A549 (cell line): ENCODE measurements around the gene MED9. TPM values are rescaled to one million over a fixed set of nuclear protein-coding genes. Genes with fewer than 3 reads are reported as not detected.

Experiments
- ATAC-seq, 2 experiments: fragments of 200-7000 bp in 1 of 2; fragments of >200 bp in 1 of 2; cut with Nextera tagmentation in 1 of 2; cut with Tn5 transposase in 1 of 2; 3 replicates each; pipeline versions ENCODE4 v1.8.0 to v1.9.1; 2018 to 2020; ENCODE audit warnings: mild to moderate bottlenecking in 1 of 2, moderate library complexity in 1 of 2
- CTCF ChIA-PET: fragments of 300-600 bp; sonication (Branson Sonifier 250); formaldehyde crosslinking; extraction: SDS; loops from one replicate; lab custom pipeline; 2021; ENCODE audit warnings: antibody characterized with exemption, inconsistent platforms; lab: Yijun Ruan, JAX
- POLR2A ChIA-PET: fragments of 350-600 bp; formaldehyde crosslinking; extraction: SDS; loops from one replicate; lab custom pipeline; 2021; ENCODE audit warnings: antibody characterized with exemption, inconsistent platforms; lab: Yijun Ruan, JAX
- DNase-seq, 2 experiments: peaks; one replicate each; pipeline versions ENCODE4 v3.0.0 to v3.0.0-alpha.2; 2011 to 2016; ENCODE audit warnings: low read depth in 1 of 2, low spot score in 1 of 2
- FAIRE-seq: peaks from 2 replicates; lab custom pipeline; 2011; peaks lifted over from hg19 to GRCh38; lab: Jason Lieb, UNC
- H3K27ac ChIP-seq, 2 experiments: fragments of >200 bp; sonication (Bioruptor Twin); formaldehyde crosslinking; 3 replicates each; pipeline ENCODE4 v1.5.1; 2016 to 2017
- H3K4me1 ChIP-seq: fragments of >200 bp; sonication (Bioruptor Twin); formaldehyde crosslinking; 3 replicates; pipeline ENCODE4 v1.6.1; 2016
- H3K4me2 ChIP-seq: fragments of >200 bp; sonication (Bioruptor Twin); formaldehyde crosslinking; 3 replicates; pipeline ENCODE4 v1.6.1; 2016
- H3K4me3 ChIP-seq: fragments of >200 bp; sonication (Bioruptor Twin); formaldehyde crosslinking; 3 replicates; pipeline ENCODE4 v1.5.1; 2016
- H3K9me3 ChIP-seq: fragments of >200 bp; sonication (Bioruptor Twin); formaldehyde crosslinking; 3 replicates; pipeline ENCODE4 v1.6.1; 2016
- CBX8 ChIP-seq: fragments of 200-600 bp; sonication (generic); IDR thresholded peaks from 2 replicates; pipeline ENCODE4 v1.6.1; 2016
- CHD4 ChIP-seq: fragments of 200-600 bp; sonication (generic); IDR thresholded peaks from 2 replicates; pipeline ENCODE4 v1.6.1; 2016; ENCODE audit warnings: antibody characterized with exemption, mild to moderate bottlenecking, borderline replicate concordance
- EHF ChIP-seq: fragments of 250-450 bp; sonication (Bioruptor Pico); IDR thresholded peaks from 2 replicates; pipeline ENCODE4 v1.5.0; 2020; ENCODE audit warnings: mild to moderate bottlenecking
- FOXS1 ChIP-seq: fragments of 250-450 bp; sonication (Bioruptor Pico); IDR thresholded peaks from 2 replicates; pipeline ENCODE4 v1.5.0; 2020; ENCODE audit warnings: mild to moderate bottlenecking, moderate library complexity
- HMGXB4 ChIP-seq: fragments of 250-450 bp; sonication (Bioruptor Pico); IDR thresholded peaks from 2 replicates; pipeline ENCODE4 v1.5.0; 2021; ENCODE audit warnings: mild to moderate bottlenecking, moderate library complexity, borderline replicate concordance
- HOXB13 ChIP-seq: fragments of 250-450 bp; sonication (Bioruptor Pico); IDR thresholded peaks from 2 replicates; pipeline ENCODE4 v1.5.0; 2020; ENCODE audit warnings: low read depth, mild to moderate bottlenecking, moderate library complexity
- JUN ChIP-seq, 2 experiments: fragments of >200 bp; sonication (Bioruptor Twin); formaldehyde crosslinking; IDR thresholded peaks; 2 replicates in 1 of 2; 3 replicates in 1 of 2; pipeline ENCODE4 v1.6.1; 2016 to 2017
- MAFK ChIP-seq: fragments of 450-650 bp; IDR thresholded peaks from 2 replicates; pipeline ENCODE4 v1.6.1; 2014; ENCODE audit not compliant: partially characterized antibody
- POLR2A ChIP-seq: IDR thresholded peaks from 2 replicates; pipeline ENCODE4 v1.6.1; 2012; ENCODE audit warnings: mild to moderate bottlenecking, low read length
- POLR2AphosphoS2 ChIP-seq: conservative IDR thresholded peaks from 2 replicates; pipeline ENCODE4 v1.6.1; 2012; ENCODE audit warnings: low read length, improper control_type of control experiment, inconsistent platforms
- RARB ChIP-seq: fragments of 250-450 bp; sonication (Bioruptor Pico); IDR thresholded peaks from 2 replicates; pipeline ENCODE4 v1.8.0; 2021; ENCODE audit warnings: mild to moderate bottlenecking, moderate library complexity
- RCOR1 ChIP-seq: fragments of 150-350 bp; IDR thresholded peaks from 2 replicates; pipeline ENCODE4 v1.6.1; 2014; ENCODE audit warnings: antibody characterized with exemption, low read length, low read depth
- TP53 ChIP-seq: fragments of 250-450 bp; sonication (Bioruptor Pico); IDR thresholded peaks from 2 replicates; pipeline ENCODE4 v1.5.0; 2021; ENCODE audit warnings: mild to moderate bottlenecking, moderate library complexity
- ZNF302 ChIP-seq: fragments of 250-450 bp; sonication (Bioruptor Pico); IDR thresholded peaks from 2 replicates; pipeline ENCODE4 v1.9.0; 2021; ENCODE audit warnings: inconsistent platforms, mild to moderate bottlenecking, moderate library complexity
- WGBS: methylation state at CpG from one replicate; pipeline ENCODE4 v1.1.6; 2017; ENCODE audit errors: missing lambda C conversion rate; 5-methylcytosine and 5-hydroxymethylcytosine counted together
- polyA plus RNA-seq, 4 experiments: library from polyadenylated mRNA; depleted of rRNA in 3 of 4; stranded (reverse); fragments of >200 nt; fragmentation: RNase III in 1 of 4; extraction: RNeasy Plus Mini Kit Qiagen cat#74134 plus additional on column Dnase treatment in 1 of 4; gene quantifications; 2 replicates in 3 of 4; 3 replicates in 1 of 4; pipeline ENCODE4 v1.2.3, GENCODE V29; 2011 to 2017
- TF ChIP-seq, protein P1 (sequence below): fragments of 200-600 bp; sonication (generic); IDR thresholded peaks from 2 replicates; pipeline ENCODE4 v1.6.1; 2016; ENCODE audit warnings: antibody characterized with exemption, mild to moderate bottlenecking, moderate library complexity
- TF ChIP-seq, protein P2 (sequence below): fragments of >200 bp; sonication (Bioruptor Twin); formaldehyde crosslinking; IDR thresholded peaks from 3 replicates; pipeline ENCODE4 v1.6.1; 2016

Gene MED9
- polyA plus RNA-seq, 2 of the 4 experiments (the other 2 are of a cell fraction), result 15.2 to 17.4 TPM

- Histone ChIP-seq H3K27ac (peak overlapping the region; percentile 76 to 87; a peak in 4 of 6 replicates), H3K4me3 (no peak overlapping the region), H3K4me2 (no peak overlapping the region), H3K9me3 (no peaks in the 10 kb centered on the region), H3K4me1 (peaks cover 45% of the 10 kb centered on the region)
- ChIA-PET POLR2A (no interaction called here), CTCF (interaction anchor here (2.0 to 7.2 kb wide), 3 partner anchors 29 to 185 kb away, joined by 5 to 81 read pairs (median 40); partner anchors contain the start of gene RASD1)
- ATAC-seq (no peak), DNase-seq (no peak), FAIRE-seq (no peak)
- TF ChIP-seq, protein P1, sequence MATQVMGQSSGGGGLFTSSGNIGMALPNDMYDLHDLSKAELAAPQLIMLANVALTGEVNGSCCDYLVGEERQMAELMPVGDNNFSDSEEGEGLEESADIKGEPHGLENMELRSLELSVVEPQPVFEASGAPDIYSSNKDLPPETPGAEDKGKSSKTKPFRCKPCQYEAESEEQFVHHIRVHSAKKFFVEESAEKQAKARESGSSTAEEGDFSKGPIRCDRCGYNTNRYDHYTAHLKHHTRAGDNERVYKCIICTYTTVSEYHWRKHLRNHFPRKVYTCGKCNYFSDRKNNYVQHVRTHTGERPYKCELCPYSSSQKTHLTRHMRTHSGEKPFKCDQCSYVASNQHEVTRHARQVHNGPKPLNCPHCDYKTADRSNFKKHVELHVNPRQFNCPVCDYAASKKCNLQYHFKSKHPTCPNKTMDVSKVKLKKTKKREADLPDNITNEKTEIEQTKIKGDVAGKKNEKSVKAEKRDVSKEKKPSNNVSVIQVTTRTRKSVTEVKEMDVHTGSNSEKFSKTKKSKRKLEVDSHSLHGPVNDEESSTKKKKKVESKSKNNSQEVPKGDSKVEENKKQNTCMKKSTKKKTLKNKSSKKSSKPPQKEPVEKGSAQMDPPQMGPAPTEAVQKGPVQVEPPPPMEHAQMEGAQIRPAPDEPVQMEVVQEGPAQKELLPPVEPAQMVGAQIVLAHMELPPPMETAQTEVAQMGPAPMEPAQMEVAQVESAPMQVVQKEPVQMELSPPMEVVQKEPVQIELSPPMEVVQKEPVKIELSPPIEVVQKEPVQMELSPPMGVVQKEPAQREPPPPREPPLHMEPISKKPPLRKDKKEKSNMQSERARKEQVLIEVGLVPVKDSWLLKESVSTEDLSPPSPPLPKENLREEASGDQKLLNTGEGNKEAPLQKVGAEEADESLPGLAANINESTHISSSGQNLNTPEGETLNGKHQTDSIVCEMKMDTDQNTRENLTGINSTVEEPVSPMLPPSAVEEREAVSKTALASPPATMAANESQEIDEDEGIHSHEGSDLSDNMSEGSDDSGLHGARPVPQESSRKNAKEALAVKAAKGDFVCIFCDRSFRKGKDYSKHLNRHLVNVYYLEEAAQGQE, result peak; percentile 40; the same call in 1 of the 2 replicates
- TF ChIP-seq POLR2A (no peak), RCOR1 (no peak)
- TF ChIP-seq, protein P2, sequence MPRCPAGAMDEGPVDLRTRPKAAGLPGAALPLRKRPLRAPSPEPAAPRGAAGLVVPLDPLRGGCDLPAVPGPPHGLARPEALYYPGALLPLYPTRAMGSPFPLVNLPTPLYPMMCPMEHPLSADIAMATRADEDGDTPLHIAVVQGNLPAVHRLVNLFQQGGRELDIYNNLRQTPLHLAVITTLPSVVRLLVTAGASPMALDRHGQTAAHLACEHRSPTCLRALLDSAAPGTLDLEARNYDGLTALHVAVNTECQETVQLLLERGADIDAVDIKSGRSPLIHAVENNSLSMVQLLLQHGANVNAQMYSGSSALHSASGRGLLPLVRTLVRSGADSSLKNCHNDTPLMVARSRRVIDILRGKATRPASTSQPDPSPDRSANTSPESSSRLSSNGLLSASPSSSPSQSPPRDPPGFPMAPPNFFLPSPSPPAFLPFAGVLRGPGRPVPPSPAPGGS, result no peak
- WGBS, result 86% methylated on average over 13 of the region's 15 CpGs
Measured at GRCh38 chr17:17540278-17540906, 63.6 kb downstream of the MED9 start.

GRCh38 chr17:17540935-17541639, 64.3 kb downstream of the MED9 start:
- Histone ChIP-seq H3K27ac (peak overlapping the region in 1 of 2 experiments; percentile 18; a peak in 1 of 6 replicates), H3K4me1 (peaks cover 38% of the 10 kb centered on the region), H3K4me3 (no peak overlapping the region), H3K4me2 (no peak overlapping the region), H3K9me3 (no peaks in the 10 kb centered on the region)
- TF ChIP-seq TP53, result no peak
- peak; percentile 92 for TF ChIP-seq MAFK
- no peak for TF ChIP-seq HOXB13
- DNase-seq (no peak), ATAC-seq (no peak), FAIRE-seq (no peak)
- 92% methylated on average over 15 of the region's 23 CpGs for WGBS
- CTCF ChIA-PET, result interaction anchor here (1.6 to 5.4 kb wide), 5 partner anchors 28 to 186 kb away, joined by 3 to 31 read pairs (median 8); partner anchors contain the start of gene RASD1
- POLR2A ChIA-PET, result no interaction called here

DNA sequence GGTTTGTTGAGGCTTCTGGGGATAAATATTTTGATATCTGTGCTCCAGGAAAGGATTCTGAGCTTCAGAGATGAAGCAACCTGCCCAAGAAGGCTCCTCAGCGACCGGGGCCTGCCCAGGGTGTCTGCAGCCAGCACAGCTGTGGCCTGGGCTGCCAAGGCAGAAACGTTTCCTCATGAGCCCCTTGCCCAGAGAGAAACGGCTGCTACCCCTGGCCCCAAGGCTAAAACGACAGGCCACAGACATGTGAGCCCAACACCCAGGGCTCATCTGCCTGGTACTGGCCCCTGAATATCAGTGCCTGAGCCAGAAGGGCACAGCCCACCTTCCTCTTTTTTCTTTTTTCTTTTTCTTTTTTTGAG, 64.8 kb downstream of the MED9 start:
- FAIRE-seq, result no peak
- H3K4me1 ChIP-seq, result peaks cover 33% of the 10 kb centered on the region
- no peaks in the 10 kb centered on the region for H3K9me3 ChIP-seq
- DNase-seq, result no peak
- H3K4me3 ChIP-seq, result no peak overlapping the region
- H3K27ac ChIP-seq, result peak overlapping the region in 1 of 2 experiments; percentile 18; a peak in 1 of 6 replicates
- 72% methylated on average over 5 of the region's 5 CpGs for WGBS
- ChIA-PET POLR2A (no interaction called here), CTCF (interaction anchor here (1.0 to 5.4 kb wide), 5 partner anchors 18 to 187 kb away, joined by 3 to 31 read pairs (median 8); partner anchors contain the start of gene RASD1)
- H3K4me2 ChIP-seq, result no peak overlapping the region
- TF ChIP-seq CHD4 (no peak), EHF (CRISPR knock-in tag) (no peak), HOXB13 (no peak), JUN (IDR thresholded peaks at IDR 0.05) (no peak), RARB (CRISPR knock-in tag) (no peak), POLR2AphosphoS2 (no peak), HMGXB4 (CRISPR knock-in tag) (no peak), CBX8 (no peak), ZNF302 (CRISPR knock-in tag) (no peak), FOXS1 (CRISPR knock-in tag) (no peak)
- TF ChIP-seq, protein P2, result no peak
- TF ChIP-seq, all 56 proteins: peak for 0
- no peak for ATAC-seq
